ENCODE data around the gene SGCE. TPM values are rescaled to one million over a fixed set of nuclear protein-coding genes. Genes with fewer than 3 reads are reported as not detected.

SGCE gene
- total and polyA plus RNA-seq, 9 of the 15 experiments (the other 6 are each of a cell fraction or from before 2014, with no cell fraction given), result 0.09 to 0.46 (median 0.28) TPM; not detected in 5

GRCh38 chr7:94632338-94633013 lies 23.5 kb downstream of the SGCE start:
- Histone ChIP-seq H3K4me2 (ENCODE audit: insufficient read depth, low read length) (no peak overlapping the region), H3K4me1 (replicated peaks in 1 of 2; ENCODE audit: control insufficient read depth in 2 of 2, insufficient read depth in 2 of 2, low read length in 2 of 2) (no peaks in the 10 kb centered on the region), H3K9me1 (ENCODE audit: control insufficient read depth, insufficient read depth, low read length) (no peaks in the 10 kb centered on the region), H3K36me3 (ENCODE audit: control insufficient read depth, insufficient read depth, low read length) (no peaks in the 10 kb centered on the region), H3K9ac (ENCODE audit: insufficient read depth in 1 of 2, low read depth in 2 of 2, low read length in 2 of 2) (no peak overlapping the region), H3K9me3 (replicated peaks; ENCODE audit: control insufficient read depth, insufficient read depth, low read depth, low read length) (no peaks in the 10 kb centered on the region), H3K79me2 (ENCODE audit: control insufficient read depth, insufficient read depth, low read length) (no peaks in the 10 kb centered on the region), H3K27ac (ENCODE audit: extremely low read depth, low read depth, low read length) (no peak overlapping the region), H3K4me3 (no peak overlapping the region), H3K27me3 (ENCODE audit: control insufficient read depth in 2 of 2, insufficient read depth in 2 of 2, low read length in 2 of 2) (no peaks in the 10 kb centered on the region), H4K20me1 (replicated peaks; ENCODE audit: control insufficient read depth, insufficient read depth, low read length) (no peaks in the 10 kb centered on the region), H2AFZ (ENCODE audit: low read depth, low read length) (no peak overlapping the region)
- no peak for FAIRE-seq
- in situ Hi-C loops (cut with MboI), result no loop called here
- BruUV-seq (replicated peaks), result no TSS peak
- WGBS (ENCODE audit: insufficient coverage, low coverage, missing lambda C conversion rate), result 1% methylated on average over 5 of the region's 5 CpGs
- intact Hi-C loops (cut with micrococcal nuclease), result no loop called here
- CTCF ChIA-PET (ENCODE audit: low intra/inter-chr PET ratio), result no interaction called here
- TF ChIP-seq NR3C1 (CRISPR knock-in tag; IDR thresholded peaks at IDR 0.05) (no peak), SMARCC2 (IDR thresholded peaks at IDR 0.05; ENCODE audit: low read depth) (no peak), SREBF1 (IDR thresholded peaks at IDR 0.05; ENCODE audit: borderline replicate concordance, low read depth, low read length) (no peak), ATF4 (CRISPR knock-in tag; IDR thresholded peaks at IDR 0.05) (no peak), FOXA1 (IDR thresholded peaks at IDR 0.05; ENCODE audit: borderline replicate concordance) (no peak), SMARCA5 (IDR thresholded peaks at IDR 0.05) (no peak), TAF1 (IDR thresholded peaks at IDR 0.05; ENCODE audit: control insufficient read depth, extremely low read depth, insufficient read depth, low read length, severe bottlenecking) (no peak), TSHZ1 (CRISPR knock-in tag; IDR thresholded peaks at IDR 0.05) (no peak), MAFG (tag; conservative IDR thresholded peaks at IDR 0.05) (no peak), KDM1A (IDR thresholded peaks at IDR 0.05) (no peak), POLR2H (tag; IDR thresholded peaks at IDR 0.05; ENCODE audit: low read depth) (no peak), ZBTB9 (CRISPR knock-in tag; IDR thresholded peaks at IDR 0.05) (no peak), PHTF2 (CRISPR knock-in tag; IDR thresholded peaks at IDR 0.05) (no peak), ZNF696 (CRISPR knock-in tag; conservative IDR thresholded peaks at IDR 0.05) (no peak)
- DNase-seq (ENCODE audit: extremely low read depth in 1 of 4, low spot score in 3 of 4), result no peak
- POLR2A ChIA-PET, result no interaction called here
- no peak for ATAC-seq
